ENCODE measurements around the gene FAM151A. TPM values are rescaled to one million over a fixed set of nuclear protein-coding genes. Genes with fewer than 3 reads are reported as not detected.

The FAM151A gene
- total and polyA plus RNA-seq, 2 of the 13 experiments (the other 11 are each of a cell fraction or from before 2014, with no cell fraction given), result 0.29 to 3.6 TPM

GRCh38 chr1:54570161-54570560 lies 53.2 kb downstream of the FAM151A start (continued):
- TF ChIP-seq ZNF770 (CRISPR knock-in tag; IDR thresholded peaks at IDR 0.05), result no peak
- TF ChIP-seq, protein P1, sequence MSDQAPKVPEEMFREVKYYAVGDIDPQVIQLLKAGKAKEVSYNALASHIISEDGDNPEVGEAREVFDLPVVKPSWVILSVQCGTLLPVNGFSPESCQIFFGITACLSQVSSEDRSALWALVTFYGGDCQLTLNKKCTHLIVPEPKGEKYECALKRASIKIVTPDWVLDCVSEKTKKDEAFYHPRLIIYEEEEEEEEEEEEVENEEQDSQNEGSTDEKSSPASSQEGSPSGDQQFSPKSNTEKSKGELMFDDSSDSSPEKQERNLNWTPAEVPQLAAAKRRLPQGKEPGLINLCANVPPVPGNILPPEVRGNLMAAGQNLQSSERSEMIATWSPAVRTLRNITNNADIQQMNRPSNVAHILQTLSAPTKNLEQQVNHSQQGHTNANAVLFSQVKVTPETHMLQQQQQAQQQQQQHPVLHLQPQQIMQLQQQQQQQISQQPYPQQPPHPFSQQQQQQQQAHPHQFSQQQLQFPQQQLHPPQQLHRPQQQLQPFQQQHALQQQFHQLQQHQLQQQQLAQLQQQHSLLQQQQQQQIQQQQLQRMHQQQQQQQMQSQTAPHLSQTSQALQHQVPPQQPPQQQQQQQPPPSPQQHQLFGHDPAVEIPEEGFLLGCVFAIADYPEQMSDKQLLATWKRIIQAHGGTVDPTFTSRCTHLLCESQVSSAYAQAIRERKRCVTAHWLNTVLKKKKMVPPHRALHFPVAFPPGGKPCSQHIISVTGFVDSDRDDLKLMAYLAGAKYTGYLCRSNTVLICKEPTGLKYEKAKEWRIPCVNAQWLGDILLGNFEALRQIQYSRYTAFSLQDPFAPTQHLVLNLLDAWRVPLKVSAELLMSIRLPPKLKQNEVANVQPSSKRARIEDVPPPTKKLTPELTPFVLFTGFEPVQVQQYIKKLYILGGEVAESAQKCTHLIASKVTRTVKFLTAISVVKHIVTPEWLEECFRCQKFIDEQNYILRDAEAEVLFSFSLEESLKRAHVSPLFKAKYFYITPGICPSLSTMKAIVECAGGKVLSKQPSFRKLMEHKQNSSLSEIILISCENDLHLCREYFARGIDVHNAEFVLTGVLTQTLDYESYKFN (CRISPR knock-in tag; conservative IDR thresholded peaks at IDR 0.05), result no peak

- POLR2A ChIA-PET, result no interaction called here
- TF ChIP-seq DNMT1 (CRISPR knock-in tag; IDR thresholded peaks at IDR 0.05), result no peak
- no peak for TF ChIP-seq TARDBP (CRISPR knock-in tag; IDR thresholded peaks at IDR 0.05)
- TF ChIP-seq ZNF557 (CRISPR knock-in tag; IDR thresholded peaks at IDR 0.05), result no peak
- no peak for TF ChIP-seq ZMAT5 (CRISPR knock-in tag; IDR thresholded peaks at IDR 0.05; ENCODE audit: borderline replicate concordance, low read depth)
- no peak for TF ChIP-seq PATZ1 (CRISPR knock-in tag; IDR thresholded peaks at IDR 0.05)
- no peak for TF ChIP-seq ZNF720 (CRISPR knock-in tag; IDR thresholded peaks at IDR 0.05)
- no peak for TF ChIP-seq SUZ12 (IDR thresholded peaks at IDR 0.05; ENCODE audit: low read depth, low read length)
- TF ChIP-seq ZFP36 (IDR thresholded peaks at IDR 0.05; ENCODE audit: borderline replicate concordance, low read depth, low read length, partially characterized antibody), result no peak
- no peak for TF ChIP-seq REPIN1 (CRISPR knock-in tag; IDR thresholded peaks at IDR 0.05; ENCODE audit: borderline replicate concordance, low read depth)
- TF ChIP-seq ZNF737 (CRISPR knock-in tag; IDR thresholded peaks at IDR 0.05; ENCODE audit: borderline replicate concordance), result no peak
- no peak for TF ChIP-seq ZSCAN30 (CRISPR knock-in tag; IDR thresholded peaks at IDR 0.05)
- no peak for TF ChIP-seq ZNF343 (CRISPR knock-in tag; IDR thresholded peaks at IDR 0.05)
- no peak for TF ChIP-seq ZNF367 (CRISPR knock-in tag; IDR thresholded peaks at IDR 0.05; ENCODE audit: borderline replicate concordance)
Observed at GRCh38 chr1:54569339-54569738, 54.0 kb downstream of the FAM151A start.

More at GRCh38 chr1:54569339-54569738, 54.0 kb downstream of the FAM151A start:
- CTCF ChIA-PET (ENCODE audit: low intra/inter-chr PET ratio, low total read pairs), result no interaction called here
- WGBS (ENCODE audit: low lambda C conversion rate), result 85% methylated on average over 4 of the region's 4 CpGs
- H2AFZ ChIP-seq (ENCODE audit: low read length), result no peak overlapping the region
- no peaks in the 10 kb centered on the region for H3K9me3 ChIP-seq (ENCODE audit: low read length)
- intact Hi-C loops (cut with micrococcal nuclease; ENCODE audit: unreplicated experiment) (no loop called here), in situ Hi-C loops (cut with HindIII; ENCODE audit: extremely low pct_ligation_motif_present, low pct_unique_long_range_greater_than_20kb) (no loop called here)
- H4K20me1 ChIP-seq (ENCODE audit: insufficient read depth, low read length), result no peaks in the 10 kb centered on the region
- FAIRE-seq (no peak), DNase-seq (ENCODE audit: low spot score) (no peak), ATAC-seq (no peak)
- no TSS peak for BruUV-seq (replicated peaks)
- no peaks in the 10 kb centered on the region for H3K36me3 ChIP-seq (replicated peaks in 1 of 2; ENCODE audit: control insufficient read depth in 1 of 2, insufficient read depth in 2 of 2, low read length in 2 of 2)
- peaks cover 54% of the 10 kb centered on the region for H3K4me1 ChIP-seq (ENCODE audit: insufficient read depth, low read length)
- H3K27me3 ChIP-seq (ENCODE audit: control insufficient read depth in 1 of 2, insufficient read depth in 2 of 2, low read length in 2 of 2), result no peaks in the 10 kb centered on the region
- H3K4me2 ChIP-seq (ENCODE audit: low read depth, low read length), result no peak overlapping the region
- H3K4me3 ChIP-seq (replicated peaks in 1 of 3; ENCODE audit: insufficient read depth in 1 of 3, low read depth in 2 of 3, low read length in 3 of 3), result no peak overlapping the region
- H3K9ac ChIP-seq (ENCODE audit: insufficient read depth, low read depth, low read length), result no peak overlapping the region
- no peak overlapping the region for H3K27ac ChIP-seq (ENCODE audit: extremely low read length, insufficient read depth, low read length)
- H3K79me2 ChIP-seq (ENCODE audit: insufficient read depth, low read length), result no peaks in the 10 kb centered on the region

Data from HepG2 (cell line).